NCI-H82 (cell line): ENCODE results near the gene SNCG.
"Not testable (repeated sequence)": the region's sequence is repeated elsewhere in the genome, so short reads cannot be mapped to it uniquely, and the experiment has no call there.

Experiments
- DNase-seq: peaks from one replicate; lab custom pipeline; 2025; lab: John Stamatoyannopoulos, UW

The SNCG gene

DNA sequence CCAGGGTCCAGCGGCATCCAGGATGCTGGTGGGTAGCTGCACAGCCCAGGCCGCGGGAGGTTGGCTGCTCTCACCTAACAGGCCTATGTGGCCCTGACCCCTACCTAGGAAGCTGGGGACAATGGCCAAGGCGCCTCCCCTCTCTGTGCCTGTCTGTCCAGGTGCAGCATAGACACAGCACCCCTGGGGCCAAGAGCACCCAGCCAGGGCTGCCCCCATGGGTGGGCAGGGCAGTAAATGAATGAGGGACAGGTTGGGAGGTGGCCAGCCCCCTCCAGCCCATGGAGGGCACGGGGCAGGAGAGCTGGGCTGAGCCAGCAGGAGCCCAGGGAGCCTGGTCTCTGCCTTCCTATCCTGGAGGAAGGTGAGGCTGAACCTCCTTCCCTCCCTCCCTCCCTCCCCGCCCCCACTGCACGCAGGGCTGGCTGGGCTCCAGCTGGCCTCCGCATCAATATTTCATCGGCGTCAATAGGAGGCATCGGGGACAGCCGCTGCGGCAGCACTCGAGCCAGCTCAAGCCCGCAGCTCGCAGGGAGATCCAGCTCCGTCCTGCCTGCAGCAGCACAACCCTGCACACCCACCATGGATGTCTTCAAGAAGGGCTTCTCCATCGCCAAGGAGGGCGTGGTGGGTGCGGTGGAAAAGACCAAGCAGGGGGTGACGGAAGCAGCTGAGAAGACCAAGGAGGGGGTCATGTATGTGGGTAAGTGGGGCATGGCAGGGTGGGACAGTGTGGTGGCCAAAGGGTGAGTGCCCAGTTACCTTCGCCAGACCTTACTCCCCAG lies at the start of gene SNCG:
SNCG (plus strand) TSS at position 484 of the 785 bp plus-strand sequence; CDS start at position 583, 99 bp downstream.
- DNase-seq, result peak; percentile 62

- no peak for DNase-seq
Measured at GRCh38 chr10:86914734-86915133, 43.7 kb upstream of the SNCG start.

DNA sequence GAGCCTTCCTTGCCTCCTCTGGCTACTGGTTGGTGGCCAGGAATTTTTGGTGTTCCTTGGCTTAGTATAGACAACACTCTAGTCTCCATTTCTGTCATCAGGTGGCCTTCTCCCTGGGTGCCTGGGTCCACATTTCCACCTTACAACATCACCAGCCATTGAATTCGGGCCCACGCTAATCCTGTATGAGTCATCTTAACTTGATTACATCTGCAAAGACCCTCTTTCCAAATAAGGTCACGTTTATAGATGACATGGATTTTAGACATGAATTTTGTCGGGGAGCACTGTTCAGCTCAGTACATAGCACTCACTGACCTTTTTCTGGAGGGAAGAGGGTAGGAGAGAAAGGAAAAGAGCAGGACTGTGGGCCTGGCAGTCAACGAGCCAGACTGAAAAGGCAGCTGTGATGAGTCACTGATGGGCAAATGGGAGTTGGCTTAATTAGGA lies 40.4 kb upstream of the SNCG start:
- peak; percentile 5 for DNase-seq

DNA sequence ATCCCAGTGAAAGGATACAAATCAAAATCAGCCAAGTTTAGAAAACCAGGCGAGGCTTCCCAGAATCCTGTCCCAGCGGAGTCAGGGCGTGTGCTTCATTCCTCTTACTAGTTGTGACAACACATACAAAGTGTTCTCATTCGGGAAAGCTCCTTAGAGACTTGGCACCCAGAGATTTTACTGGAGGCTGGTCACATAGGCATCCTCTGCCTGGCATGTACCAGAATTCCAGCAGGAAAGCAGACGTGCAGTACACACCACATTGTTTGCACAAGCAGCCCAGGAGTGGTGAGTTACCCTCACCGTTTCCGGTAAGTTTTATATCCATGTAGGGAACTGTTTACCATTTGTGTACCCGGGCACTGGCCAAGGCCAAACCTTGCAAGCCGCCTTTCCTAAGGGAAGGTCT lies 35.8 kb upstream of the SNCG start:
- DNase-seq, result no peak

DNA sequence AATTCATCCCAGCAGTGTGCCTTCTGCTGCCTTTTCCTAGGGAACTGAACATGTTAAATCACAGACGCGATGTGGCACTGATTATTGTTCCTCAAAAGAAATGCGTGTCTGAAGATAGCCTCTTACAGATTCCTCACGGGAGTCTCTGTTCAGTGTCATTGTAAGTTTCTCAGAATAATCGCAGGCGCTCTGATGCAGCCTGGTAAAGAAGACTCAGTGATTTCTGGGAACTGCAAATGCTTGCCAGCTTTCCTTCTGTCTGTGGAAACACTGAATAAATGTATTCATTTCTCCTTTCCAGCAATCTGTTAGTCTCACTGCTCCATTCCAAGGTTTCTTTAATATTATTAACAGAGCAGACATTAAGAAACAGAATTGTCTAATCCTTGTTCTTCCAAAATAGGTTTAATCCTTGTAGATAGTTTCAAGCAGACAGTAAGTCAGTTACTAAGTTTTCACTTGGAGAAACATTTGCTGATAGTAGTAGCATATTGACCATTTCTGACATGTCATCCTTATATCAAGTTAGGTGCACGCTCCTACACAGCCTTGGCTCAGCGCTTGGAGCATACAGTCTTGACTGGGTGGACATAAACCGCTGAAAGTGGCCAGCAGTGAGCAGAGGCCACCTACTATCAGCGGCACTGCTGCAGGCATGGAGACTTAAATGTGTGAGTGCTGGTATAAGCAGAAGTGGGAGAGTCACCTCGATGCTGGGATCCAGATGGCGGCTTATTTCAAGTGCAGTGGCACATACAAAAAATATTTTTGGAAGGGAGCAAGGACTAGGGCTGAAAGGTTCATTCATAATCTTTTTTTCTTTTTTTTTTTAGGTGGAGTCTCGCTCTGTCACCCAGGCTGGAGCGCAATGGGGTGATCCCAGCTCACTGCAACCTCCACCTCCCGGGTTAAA lies 28.7 kb upstream of the SNCG start:
- no peak for DNase-seq

DNA sequence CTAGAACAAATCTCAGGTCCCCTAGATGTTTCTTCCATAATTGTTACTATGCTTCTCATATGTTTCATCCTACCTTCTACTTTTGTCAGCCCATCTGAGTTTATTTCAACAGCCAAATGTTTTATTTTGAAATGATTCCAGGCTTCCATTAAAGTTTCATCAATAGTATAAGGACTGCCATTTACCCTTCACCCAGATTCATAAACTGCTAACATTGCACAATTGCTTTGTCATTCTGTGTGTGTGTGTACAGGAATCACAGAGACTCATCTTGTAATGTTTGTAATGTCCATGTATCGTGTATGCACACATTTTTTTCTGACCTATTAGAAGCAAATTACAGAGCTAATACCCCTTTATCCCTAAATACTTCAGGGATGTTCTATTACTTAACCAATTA lies 26.5 kb upstream of the SNCG start:
- DNase-seq, result no peak

DNA sequence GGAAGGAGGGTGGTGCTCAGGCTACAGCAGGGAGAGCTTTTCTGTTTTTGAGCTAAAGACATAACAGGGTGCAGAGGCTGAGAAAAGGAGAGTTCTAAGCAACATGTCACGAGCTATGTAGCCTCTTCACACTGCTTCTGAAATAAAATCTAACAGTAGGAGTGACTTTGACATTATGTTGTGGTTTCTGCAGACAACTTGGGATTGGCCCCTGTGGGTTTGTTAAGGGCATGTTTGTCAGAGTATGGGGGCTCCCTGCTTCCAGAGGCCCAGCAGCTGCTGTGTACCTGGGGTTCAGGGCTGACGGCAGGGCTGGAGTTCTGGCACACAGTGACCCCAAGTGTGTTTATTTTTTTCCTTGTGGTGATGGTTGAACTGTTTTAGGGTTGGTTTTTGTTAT lies 25.7 kb upstream of the SNCG start:
- DNase-seq, result no peak

GRCh38 chr10:86934162-86934711 lies 24.2 kb upstream of the SNCG start:
- not testable (repeated sequence) for DNase-seq

- no peak for DNase-seq
Measured at GRCh38 chr10:86936661-86937501, 21.5 kb upstream of the SNCG start.

DNA sequence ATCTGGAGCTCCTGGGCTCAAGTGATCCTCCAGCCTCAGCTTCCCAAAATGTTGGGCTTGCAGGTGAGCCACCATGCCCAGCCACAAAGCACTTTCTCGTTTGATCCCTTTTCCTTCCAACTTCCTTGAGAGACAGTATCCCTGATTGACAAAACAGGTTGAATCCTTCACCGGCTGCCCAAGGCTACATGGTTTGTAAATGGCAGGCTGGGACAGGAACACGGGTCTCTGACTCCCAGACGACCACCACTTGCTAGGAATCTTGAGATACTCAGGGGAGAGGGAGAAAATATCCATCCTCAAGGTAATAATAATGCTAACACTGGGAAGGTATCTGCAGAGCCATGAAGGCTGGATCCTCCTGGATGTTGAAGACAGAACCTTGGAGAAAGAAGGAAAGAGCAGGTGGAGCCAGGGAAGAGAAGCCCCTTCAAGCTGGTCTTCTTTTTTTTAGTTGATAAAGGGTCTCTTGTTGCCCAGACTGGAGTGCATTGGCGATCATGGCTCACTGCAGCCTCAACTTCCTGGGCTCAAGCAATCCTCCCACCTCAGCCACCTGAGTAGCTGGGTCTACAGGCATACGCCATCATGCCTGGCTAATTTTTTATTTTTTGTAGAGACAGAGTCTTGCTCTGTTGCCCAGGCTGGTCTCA lies 20.8 kb upstream of the SNCG start:
- DNase-seq, result no peak

DNA sequence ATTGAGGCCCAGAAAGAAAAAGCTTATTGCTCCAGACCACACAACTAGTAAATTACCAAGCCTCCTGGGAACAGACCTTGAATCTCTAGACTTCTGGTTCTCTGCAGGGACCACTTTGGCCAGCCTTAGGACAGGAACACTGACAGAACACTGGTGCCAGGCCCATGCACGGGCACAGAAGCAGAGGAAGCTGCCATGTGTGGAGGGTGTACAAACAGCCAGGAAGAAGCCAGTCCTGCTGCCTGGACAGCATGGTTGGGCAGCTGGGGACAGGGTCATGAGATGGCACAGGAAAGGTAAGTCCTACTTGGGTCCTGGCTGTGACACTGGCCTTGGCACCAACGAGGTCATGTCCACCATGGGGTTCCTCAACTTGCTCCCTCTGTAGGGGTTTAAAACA lies 20.1 kb upstream of the SNCG start:
- no peak for DNase-seq

GRCh38 chr10:86940076-86940475 lies 18.3 kb upstream of the SNCG start:
- not testable (repeated sequence) for DNase-seq

DNA sequence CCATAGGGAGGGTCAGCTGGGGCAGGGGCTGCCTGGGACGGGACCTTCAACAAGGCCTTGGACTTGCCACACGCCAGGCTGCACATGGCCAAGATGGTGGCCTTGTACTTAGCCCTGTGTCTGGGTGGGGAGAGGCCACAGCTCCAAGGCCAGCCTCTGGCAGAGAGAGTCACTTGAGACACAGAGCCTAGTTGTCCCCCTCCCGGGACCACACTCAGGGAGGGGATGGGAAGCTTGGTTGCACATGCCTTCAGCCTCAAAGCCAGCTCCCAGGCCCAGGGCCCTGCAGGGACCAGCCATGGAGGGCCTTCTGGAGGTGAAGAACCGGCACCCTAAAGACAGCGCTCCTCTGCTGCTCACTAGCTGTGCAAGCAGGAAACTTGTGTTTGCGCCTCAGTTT lies 17.7 kb upstream of the SNCG start:
- no peak for DNase-seq

DNA sequence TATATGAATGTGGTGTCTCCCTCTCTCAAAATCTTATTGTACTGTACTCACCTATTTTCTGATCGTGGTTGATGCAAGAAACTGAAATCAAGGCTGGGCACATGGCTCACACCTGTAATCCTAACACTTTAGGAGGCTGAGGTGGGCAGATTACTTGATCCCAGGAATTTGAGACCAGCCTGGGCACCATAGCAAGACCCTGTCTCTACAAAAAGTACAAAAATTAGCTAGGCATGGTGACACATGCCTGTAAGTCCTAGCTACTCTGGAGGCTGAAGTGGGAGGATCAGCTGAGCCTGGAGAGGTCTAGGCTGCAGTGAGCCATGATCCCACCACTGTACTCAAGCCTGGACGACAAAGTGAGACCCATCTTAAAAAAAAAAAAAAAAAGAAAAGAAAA lies 17.0 kb upstream of the SNCG start:
- no peak for DNase-seq

DNA sequence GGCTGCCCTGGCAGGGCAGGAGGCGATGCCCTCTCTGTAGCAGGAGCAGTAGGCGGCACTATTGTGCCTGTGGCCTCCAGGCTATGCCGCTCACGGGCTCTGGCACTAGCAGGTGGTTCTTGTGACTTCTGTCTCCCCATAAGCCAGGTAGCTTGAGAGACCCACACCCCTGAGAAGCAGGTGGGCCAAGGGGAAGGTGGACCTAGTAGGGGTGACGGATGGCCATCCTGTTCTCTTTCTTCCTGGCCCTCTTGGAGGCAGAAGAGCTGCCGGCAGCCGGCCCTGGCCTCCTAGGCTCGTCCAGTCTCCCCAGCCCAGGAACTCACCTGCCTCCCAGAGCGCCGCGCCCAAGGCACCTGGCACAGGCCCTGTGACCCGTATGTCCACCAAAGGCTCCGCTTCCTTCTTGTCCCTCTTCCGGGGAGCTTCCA lies 16.4 kb upstream of the SNCG start:
- no peak for DNase-seq

DNA sequence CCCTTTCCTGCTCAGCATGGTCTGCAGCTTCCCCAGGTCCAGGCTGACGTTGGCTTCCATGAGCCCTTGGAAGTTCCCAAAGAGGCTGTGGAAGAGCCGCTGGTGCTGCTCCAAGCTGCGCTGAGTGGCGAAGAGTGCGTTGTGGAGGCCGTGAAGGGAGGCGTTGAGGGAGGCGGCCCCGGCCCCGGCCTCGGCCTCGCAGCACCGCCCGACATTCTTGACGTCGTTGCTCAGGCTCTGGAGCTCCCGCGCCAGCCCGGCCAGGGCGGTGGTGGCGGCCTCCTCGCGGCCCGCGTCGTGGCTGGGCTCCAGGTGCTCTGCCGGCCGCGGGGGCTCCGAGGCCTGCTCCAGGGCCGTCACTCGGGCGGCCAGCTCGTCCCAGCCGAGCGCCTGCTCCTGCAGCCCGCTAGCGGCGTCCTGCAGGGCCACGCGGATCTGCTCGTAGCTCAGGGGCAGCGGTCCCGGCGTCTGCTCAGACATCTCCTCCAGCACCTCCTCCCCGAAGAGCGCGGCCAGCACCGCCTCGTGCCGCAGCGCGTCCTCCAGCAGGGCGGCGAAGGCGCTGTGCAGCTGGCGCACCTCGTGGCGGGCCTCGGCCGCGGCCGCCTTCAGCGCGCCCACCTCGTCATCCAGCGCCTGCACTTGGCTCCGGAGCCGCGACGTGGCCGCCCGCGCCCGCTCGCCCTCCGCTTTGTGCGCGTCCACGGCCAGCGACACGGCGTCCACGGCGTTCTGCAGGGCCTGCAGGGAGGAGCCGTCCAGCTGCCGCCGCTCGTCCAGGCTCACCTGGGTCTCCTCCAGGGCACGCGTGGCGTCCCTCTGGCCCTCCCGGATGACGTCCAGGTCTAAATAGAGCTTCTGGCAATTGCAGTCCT lies 15.7 kb upstream of the SNCG start:
- DNase-seq, result no peak

DNA sequence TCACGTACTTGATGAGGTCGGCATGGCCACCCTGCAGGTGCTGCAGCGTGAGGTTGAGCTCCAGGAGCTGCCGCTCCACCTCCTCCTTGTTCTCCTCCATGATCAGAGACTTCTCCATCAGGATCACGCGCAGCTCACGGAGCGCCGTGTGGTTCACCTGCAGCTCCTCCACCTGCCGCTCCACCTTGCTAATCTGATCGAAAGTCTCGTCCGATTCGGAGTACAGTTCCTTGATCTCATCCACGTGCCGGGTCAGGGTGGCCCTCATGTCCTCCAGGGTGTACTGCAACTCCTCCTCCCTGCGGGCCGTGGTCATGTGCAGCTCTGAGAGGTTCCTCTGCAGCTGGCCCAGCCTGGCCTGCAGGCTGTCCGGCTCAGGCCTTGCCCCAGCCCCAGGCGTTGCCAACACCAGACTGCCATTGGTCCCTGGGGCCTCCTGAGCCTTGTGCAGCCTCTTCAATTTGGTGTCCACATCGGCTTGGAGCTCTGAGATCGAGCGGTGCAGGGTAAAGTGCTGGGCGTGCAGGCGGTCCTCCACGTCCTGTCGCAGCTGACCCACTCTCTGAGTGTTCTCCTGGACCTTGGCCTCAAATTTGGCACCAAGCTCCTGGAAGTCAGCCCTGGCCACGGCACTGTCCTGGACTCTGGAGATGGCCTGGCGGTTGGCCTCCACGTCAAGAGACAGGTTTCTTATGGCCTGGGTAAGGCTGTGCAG lies 14.9 kb upstream of the SNCG start:
- DNase-seq, result no peak

DNA sequence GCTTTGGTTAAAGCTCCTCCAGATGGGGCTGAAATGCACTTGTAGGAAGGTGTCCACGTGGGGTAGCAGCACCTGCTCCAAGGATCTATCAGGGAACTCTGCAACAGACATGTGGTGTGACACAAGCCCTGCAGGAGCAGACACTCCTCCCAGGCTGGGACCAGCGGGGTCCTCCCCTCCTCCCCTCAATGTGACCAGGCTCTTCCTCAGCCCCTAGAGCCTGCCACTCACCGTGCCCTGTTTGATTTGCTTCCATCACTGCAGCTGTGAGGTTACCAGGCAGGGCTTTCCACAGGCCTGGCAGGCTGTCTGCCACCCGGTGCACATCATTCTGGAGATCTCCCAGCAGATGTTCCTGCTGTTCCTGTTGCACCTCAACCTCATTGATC lies 14.4 kb upstream of the SNCG start:
- no peak for DNase-seq

DNA sequence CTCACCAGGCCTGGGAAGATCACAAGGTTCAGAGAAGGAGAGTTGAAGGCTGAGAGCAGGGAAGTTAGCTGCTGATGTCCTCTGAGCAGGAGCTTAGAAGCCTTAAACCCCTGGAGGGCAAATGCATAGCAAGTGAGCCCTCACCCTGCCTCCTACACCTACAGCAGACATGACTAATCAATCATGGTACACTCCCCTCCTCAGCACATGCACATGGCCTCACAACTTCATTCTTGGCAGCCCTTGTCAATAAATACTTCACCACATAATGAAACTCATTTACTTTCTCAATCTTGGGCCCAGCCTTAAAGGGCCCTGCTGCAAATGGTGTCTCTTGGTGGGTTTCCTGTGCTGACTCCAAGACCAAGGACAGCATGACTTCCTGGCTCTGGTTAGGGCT lies 13.9 kb upstream of the SNCG start:
- DNase-seq, result no peak

GRCh38 chr10:86944907-86945306 lies 13.5 kb upstream of the SNCG start:
- no peak for DNase-seq
